ENCODE results near the gene DGKI. TPM values are rescaled to one million over a fixed set of nuclear protein-coding genes. Genes with fewer than 3 reads are reported as not detected.

DGKI gene
- total and polyA plus RNA-seq, 2 of the 13 experiments (the other 11 are each of a cell fraction or from before 2014, with no cell fraction given), result 0.09 to 0.17 TPM

GRCh38 chr7:137618748-137619147 lies 228.0 kb downstream of the DGKI start:
- FAIRE-seq (no peak), ATAC-seq (no peak), DNase-seq (ENCODE audit: low spot score) (no peak)
- no peak overlapping the region for H3K9ac ChIP-seq (ENCODE audit: insufficient read depth, low read depth, low read length)
- CTCF ChIA-PET (ENCODE audit: low intra/inter-chr PET ratio, low total read pairs), result no interaction called here
- H3K4me3 ChIP-seq (replicated peaks in 1 of 3; ENCODE audit: insufficient read depth in 1 of 3, low read depth in 2 of 3, low read length in 3 of 3), result no peak overlapping the region
- no peak overlapping the region for H3K27ac ChIP-seq (ENCODE audit: extremely low read length, insufficient read depth, low read length)
- no peak for TF ChIP-seq HOXA9 (CRISPR knock-in tag; IDR thresholded peaks at IDR 0.05; ENCODE audit: borderline replicate concordance)
- TF ChIP-seq DPF2 (CRISPR knock-in tag; IDR thresholded peaks at IDR 0.05; ENCODE audit: borderline replicate concordance, low read depth), result no peak
- TF ChIP-seq SMC3 (IDR thresholded peaks at IDR 0.05; ENCODE audit: low read length), result no peak
- no peak for TF ChIP-seq ZNF780A (CRISPR knock-in tag; IDR thresholded peaks at IDR 0.05)
- TF ChIP-seq ATAD3A (CRISPR knock-in tag; IDR thresholded peaks at IDR 0.05), result no peak
- TF ChIP-seq SUZ12 (IDR thresholded peaks at IDR 0.05; ENCODE audit: low read depth, low read length), result no peak
- TF ChIP-seq ZNF749 (CRISPR knock-in tag; IDR thresholded peaks at IDR 0.05; ENCODE audit: borderline replicate concordance), result no peak
- no peak for TF ChIP-seq ZNF136 (CRISPR knock-in tag; IDR thresholded peaks at IDR 0.05; ENCODE audit: low read depth)
- TF ChIP-seq ZBTB46 (CRISPR knock-in tag; IDR thresholded peaks at IDR 0.05; ENCODE audit: borderline replicate concordance), result no peak
- TF ChIP-seq RXRA (CRISPR knock-in tag; IDR thresholded peaks at IDR 0.05), result no peak
- TF ChIP-seq PITX1 (CRISPR knock-in tag; IDR thresholded peaks at IDR 0.05), result no peak
- TF ChIP-seq KLF16 (CRISPR knock-in tag; IDR thresholded peaks at IDR 0.05), result no peak
- no peak for TF ChIP-seq KDM2A (CRISPR knock-in tag; IDR thresholded peaks at IDR 0.05; ENCODE audit: borderline replicate concordance, low read depth)
- no peak for TF ChIP-seq MLLT10 (CRISPR knock-in tag; IDR thresholded peaks at IDR 0.05)
- peaks cover 5% of the 10 kb centered on the region; the same call in 1 of the 2 replicates for H3K4me1 ChIP-seq (ENCODE audit: insufficient read depth, low read length)
- no TSS peak for BruUV-seq (replicated peaks)
- H4K20me1 ChIP-seq (ENCODE audit: insufficient read depth, low read length), result no peaks in the 10 kb centered on the region
- no peaks in the 10 kb centered on the region for H3K36me3 ChIP-seq (replicated peaks in 1 of 2; ENCODE audit: control insufficient read depth in 1 of 2, insufficient read depth in 2 of 2, low read length in 2 of 2)
- WGBS (ENCODE audit: low lambda C conversion rate), result 91% methylated on average over 1 of the region's 1 CpG
- H3K79me2 ChIP-seq (ENCODE audit: insufficient read depth, low read length), result no peaks in the 10 kb centered on the region
- POLR2A ChIA-PET, result no interaction called here
- no peak overlapping the region for H3K4me2 ChIP-seq (ENCODE audit: low read depth, low read length)
- H3K9me3 ChIP-seq (ENCODE audit: low read length), result no peaks in the 10 kb centered on the region
- intact Hi-C loops (cut with micrococcal nuclease; ENCODE audit: unreplicated experiment), result no loop called here
- no peak overlapping the region for H2AFZ ChIP-seq (ENCODE audit: low read length)
- in situ Hi-C loops (cut with HindIII; ENCODE audit: extremely low pct_ligation_motif_present, low pct_unique_long_range_greater_than_20kb), result no loop called here
- peaks cover 0 to 12% of the 10 kb centered on the region in 2 experiments; a peak in 1 of 5 replicates for H3K27me3 ChIP-seq (ENCODE audit: control insufficient read depth in 1 of 2, insufficient read depth in 2 of 2, low read length in 2 of 2)
